ENCODE measurements around the gene PCED1A. TPM values are rescaled to one million over a fixed set of nuclear protein-coding genes. Genes with fewer than 3 reads are reported as not detected.

Gene PCED1A
- total and polyA plus RNA-seq, 2 of the 13 experiments (the other 11 are each of a cell fraction or from before 2014, with no cell fraction given), result 40.1 to 84.2 TPM

- WGBS (ENCODE audit: low lambda C conversion rate), result 74% methylated on average over 44 of the region's 61 CpGs
- Histone ChIP-seq H4K20me1 (ENCODE audit: insufficient read depth, low read length) (no peaks in the 10 kb centered on the region), H3K36me3 (replicated peaks in 1 of 2; ENCODE audit: control insufficient read depth in 1 of 2, insufficient read depth in 2 of 2, low read length in 2 of 2) (no peaks in the 10 kb centered on the region), H3K79me2 (ENCODE audit: insufficient read depth, low read length) (no peaks in the 10 kb centered on the region), H3K4me3 (replicated peaks in 1 of 3; ENCODE audit: insufficient read depth in 1 of 3, low read depth in 2 of 3, low read length in 3 of 3) (no peak overlapping the region), H2AFZ (ENCODE audit: low read length) (no peak overlapping the region), H3K4me1 (ENCODE audit: insufficient read depth, low read length) (peaks cover 10% of the 10 kb centered on the region), H3K9me3 (ENCODE audit: low read length) (no peaks in the 10 kb centered on the region), H3K27ac (ENCODE audit: extremely low read length, insufficient read depth, low read length) (no peak overlapping the region), H3K4me2 (ENCODE audit: low read depth, low read length) (no peak overlapping the region), H3K9ac (ENCODE audit: insufficient read depth, low read depth, low read length) (no peak overlapping the region), H3K27me3 (ENCODE audit: control insufficient read depth in 1 of 2, insufficient read depth in 2 of 2, low read length in 2 of 2) (peaks cover 15 to 81% of the 10 kb centered on the region in 2 experiments)
- CTCF ChIA-PET (ENCODE audit: low intra/inter-chr PET ratio, low total read pairs), result no interaction called here
- no peak for FAIRE-seq
- ATAC-seq, result peak; percentile 8; the same call in 2 of the 3 replicates
- no peak for DNase-seq (ENCODE audit: low spot score)
- no TSS peak for BruUV-seq (replicated peaks)
- POLR2A ChIA-PET, result no interaction called here
- intact Hi-C loops (cut with micrococcal nuclease; ENCODE audit: unreplicated experiment), result no loop called here
- in situ Hi-C loops (cut with HindIII; ENCODE audit: extremely low pct_ligation_motif_present, low pct_unique_long_range_greater_than_20kb), result no loop called here
- TF ChIP-seq ZFP91 (CRISPR knock-in tag; IDR thresholded peaks at IDR 0.05; ENCODE audit: borderline replicate concordance) (0 out of 2 replicates have a peak, but pooled peaks have one; percentile 4), PRDM10 (CRISPR knock-in tag; IDR thresholded peaks at IDR 0.05; ENCODE audit: low read depth) (no peak), RFXANK (CRISPR knock-in tag; IDR thresholded peaks at IDR 0.05) (no peak), SOX5 (CRISPR knock-in tag; IDR thresholded peaks at IDR 0.05; ENCODE audit: borderline replicate concordance) (no peak), ZBTB44 (CRISPR knock-in tag; IDR thresholded peaks at IDR 0.05) (no peak), ZNF792 (CRISPR knock-in tag; IDR thresholded peaks at IDR 0.05) (no peak), PLRG1 (conservative IDR thresholded peaks at IDR 0.05) (no peak), NONO (IDR thresholded peaks at IDR 0.05) (no peak), NONO (CRISPR knock-in tag; conservative IDR thresholded peaks at IDR 0.05) (0 out of 2 replicates have a peak, but pooled peaks have one; percentile 24), ZNF883 (CRISPR knock-in tag; IDR thresholded peaks at IDR 0.05; ENCODE audit: not compliant biosample characterization) (no peak), STAT5B (CRISPR knock-in tag; IDR thresholded peaks at IDR 0.05) (no peak), SMYD3 (CRISPR knock-in tag; IDR thresholded peaks at IDR 0.05) (no peak), ZNF10 (CRISPR knock-in tag; IDR thresholded peaks at IDR 0.05; ENCODE audit: borderline replicate concordance, low read depth) (no peak), PITX1 (CRISPR knock-in tag; IDR thresholded peaks at IDR 0.05) (no peak), HNRNPUL1 (IDR thresholded peaks at IDR 0.05; ENCODE audit: low read depth, low read length) (no peak), ATAD3A (CRISPR knock-in tag; IDR thresholded peaks at IDR 0.05) (no peak), BCL6 (CRISPR knock-in tag; IDR thresholded peaks at IDR 0.05) (no peak)
These were observed 40.6 kb downstream of the PCED1A start for GRCh38 chr20:2799688-2800520.

Measured in HepG2 (cell line).